ENCODE results near the gene IFI6.

The IFI6 gene

GRCh38 chr1:27668808-27669723 lies 2.9 kb downstream of the IFI6 start:
- TF ChIP-seq TAF1 (IDR thresholded peaks at IDR 0.05; ENCODE audit: borderline replicate concordance, low read depth, low read length) (no peak), POLR2AphosphoS5 (IDR thresholded peaks at IDR 0.05; ENCODE audit: low read depth, low read length) (no peak), POLR2A (IDR thresholded peaks at IDR 0.05; ENCODE audit: low read depth, low read length) (no peak)
- DNase-seq (ENCODE audit: insufficient read length) = peak; percentile 72
- peak; percentile 94 for FAIRE-seq

DNA sequence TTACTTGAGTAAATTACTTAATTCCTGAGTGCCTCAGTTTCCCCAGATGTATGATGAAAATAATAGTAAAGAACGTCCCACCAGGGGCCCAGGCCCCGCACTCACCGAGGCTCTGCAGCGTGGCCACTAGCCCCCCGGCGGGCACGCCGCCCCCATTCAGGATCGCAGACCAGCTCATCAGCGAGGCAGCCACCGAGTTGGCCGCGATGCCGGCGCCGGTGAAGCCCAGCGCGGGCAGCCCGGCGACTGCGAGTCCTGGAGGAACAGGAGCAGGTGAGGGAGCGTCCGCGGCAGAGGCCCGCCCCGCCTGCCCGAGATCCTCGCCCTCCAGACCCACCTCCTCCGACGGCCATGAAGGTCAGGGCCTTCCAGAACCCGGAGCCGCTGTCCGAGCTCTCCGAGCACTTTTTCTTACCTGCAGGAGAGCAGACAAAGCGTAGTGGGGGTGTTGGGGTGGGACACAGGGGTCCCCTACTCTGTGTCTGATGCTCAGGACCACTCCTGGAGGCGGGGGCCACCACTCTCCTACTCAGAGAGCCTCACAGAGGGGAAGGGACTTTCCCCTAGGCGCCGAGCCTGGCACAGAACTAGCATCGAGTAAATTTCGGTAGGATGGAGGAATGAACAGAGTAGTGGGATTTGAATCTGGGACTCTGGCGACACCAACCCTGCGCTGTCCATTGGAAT lies 3.7 kb downstream of the IFI6 start:
- no peak for DNase-seq (ENCODE audit: insufficient read length)
- FAIRE-seq = no peak
- TF ChIP-seq TAF1 (IDR thresholded peaks at IDR 0.05; ENCODE audit: borderline replicate concordance, low read depth, low read length) (no peak), POLR2A (IDR thresholded peaks at IDR 0.05; ENCODE audit: low read depth, low read length) (no peak), POLR2AphosphoS5 (IDR thresholded peaks at IDR 0.05; ENCODE audit: low read depth, low read length) (no peak)

- no peak for FAIRE-seq
- no peak for DNase-seq (ENCODE audit: insufficient read length)
- no peak for TF ChIP-seq TAF1 (IDR thresholded peaks at IDR 0.05; ENCODE audit: borderline replicate concordance, low read depth, low read length)
- no peak for TF ChIP-seq POLR2AphosphoS5 (IDR thresholded peaks at IDR 0.05; ENCODE audit: low read depth, low read length)
- no peak for TF ChIP-seq POLR2A (IDR thresholded peaks at IDR 0.05; ENCODE audit: low read depth, low read length)
Measured at GRCh38 chr1:27666791-27667254, 5.2 kb downstream of the IFI6 start.

DNA sequence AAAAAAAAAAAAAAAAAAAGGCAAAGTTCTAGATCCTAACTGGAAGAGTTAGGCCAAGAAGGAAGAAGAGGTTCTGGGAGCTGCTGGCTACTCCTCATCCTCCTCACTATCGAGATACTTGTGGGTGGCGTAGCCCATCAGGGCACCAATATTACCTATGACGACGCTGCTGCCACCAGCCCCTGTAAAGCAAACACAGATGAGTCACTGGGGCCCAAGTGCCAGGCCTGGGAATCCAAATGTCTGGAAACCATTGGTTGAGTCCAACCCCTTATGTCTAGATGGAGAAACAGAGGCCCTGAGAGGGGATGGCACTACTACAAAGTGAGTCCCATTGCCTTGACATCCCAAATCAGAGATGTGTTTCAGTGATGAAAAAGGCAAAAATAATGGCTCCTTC lies 5.7 kb downstream of the IFI6 start:
- no peak for FAIRE-seq
- TF ChIP-seq TAF1 (IDR thresholded peaks at IDR 0.05; ENCODE audit: borderline replicate concordance, low read depth, low read length) = no peak
- no peak for TF ChIP-seq POLR2A (IDR thresholded peaks at IDR 0.05; ENCODE audit: low read depth, low read length)
- TF ChIP-seq POLR2AphosphoS5 (IDR thresholded peaks at IDR 0.05; ENCODE audit: low read depth, low read length) = no peak
- DNase-seq (ENCODE audit: insufficient read length) = no peak

DNA sequence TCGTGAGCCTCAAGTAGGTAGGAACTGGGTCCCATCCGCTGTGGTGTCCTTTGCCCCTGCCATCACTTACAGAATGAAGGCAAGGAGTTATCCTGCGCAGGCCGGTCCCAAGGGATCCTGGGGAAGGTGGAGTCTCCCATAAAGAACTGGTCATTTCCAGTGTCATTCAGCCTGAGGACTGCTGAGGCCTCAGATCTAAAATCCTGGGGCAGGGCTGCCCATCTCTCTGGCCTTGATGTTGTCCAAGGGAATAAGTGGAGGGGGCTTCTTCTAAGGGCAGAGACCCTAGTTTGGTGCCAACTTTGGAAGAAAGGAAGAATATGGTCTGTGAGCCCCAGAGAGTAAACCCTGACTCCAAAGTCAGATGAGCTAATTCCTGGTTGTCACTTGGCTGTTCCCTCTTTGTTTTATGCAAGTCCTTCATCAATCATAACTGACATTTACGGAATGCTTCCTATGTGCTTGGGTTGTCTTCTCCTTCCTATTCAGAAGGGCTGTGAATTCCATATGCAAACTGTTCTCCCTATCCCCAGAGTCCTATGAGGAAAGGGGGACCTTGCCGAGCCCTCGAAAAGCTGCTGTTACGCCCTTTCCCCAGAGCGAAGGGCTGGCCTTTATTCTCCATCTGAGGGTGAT lies 6.9 kb downstream of the IFI6 start:
- TF ChIP-seq POLR2A (IDR thresholded peaks at IDR 0.05; ENCODE audit: low read depth, low read length) (no peak), TAF1 (IDR thresholded peaks at IDR 0.05; ENCODE audit: borderline replicate concordance, low read depth, low read length) (no peak), POLR2AphosphoS5 (IDR thresholded peaks at IDR 0.05; ENCODE audit: low read depth, low read length) (no peak)
- DNase-seq (ENCODE audit: insufficient read length) = no peak
- no peak for FAIRE-seq

DNA sequence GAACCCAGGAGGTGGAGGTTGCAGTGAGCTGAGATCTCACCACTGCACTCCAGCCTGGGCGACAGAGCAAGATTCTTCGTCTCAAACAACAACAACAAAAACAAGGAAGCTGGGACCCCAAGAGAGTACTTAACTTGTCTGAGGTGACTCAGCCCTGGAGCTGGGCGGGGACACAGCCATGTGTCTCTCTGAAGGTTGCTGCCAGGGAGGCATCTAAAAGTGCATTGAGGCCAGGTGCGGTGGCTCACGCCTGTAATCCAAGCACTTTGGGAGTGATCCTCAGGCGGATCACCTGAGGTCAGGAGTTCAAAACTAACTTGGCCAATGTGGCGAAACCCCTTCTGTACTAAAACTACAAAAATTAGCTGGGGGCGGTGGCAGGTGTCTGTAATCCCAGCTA lies 7.7 kb downstream of the IFI6 start:
- DNase-seq (ENCODE audit: insufficient read length) (no peak), FAIRE-seq (no peak)
- TF ChIP-seq TAF1 (IDR thresholded peaks at IDR 0.05; ENCODE audit: borderline replicate concordance, low read depth, low read length) (no peak), POLR2AphosphoS5 (IDR thresholded peaks at IDR 0.05; ENCODE audit: low read depth, low read length) (no peak), POLR2A (IDR thresholded peaks at IDR 0.05; ENCODE audit: low read depth, low read length) (no peak)

GRCh38 chr1:27662707-27663393 lies 9.1 kb downstream of the IFI6 start:
- TF ChIP-seq POLR2AphosphoS5 (IDR thresholded peaks at IDR 0.05; ENCODE audit: low read depth, low read length) (no peak), POLR2A (IDR thresholded peaks at IDR 0.05; ENCODE audit: low read depth, low read length) (peak; percentile 65; the same call in 1 of the 2 replicates)
- DNase-seq (ENCODE audit: insufficient read length) (peak; percentile 56), FAIRE-seq (peak; percentile 95)

DNA sequence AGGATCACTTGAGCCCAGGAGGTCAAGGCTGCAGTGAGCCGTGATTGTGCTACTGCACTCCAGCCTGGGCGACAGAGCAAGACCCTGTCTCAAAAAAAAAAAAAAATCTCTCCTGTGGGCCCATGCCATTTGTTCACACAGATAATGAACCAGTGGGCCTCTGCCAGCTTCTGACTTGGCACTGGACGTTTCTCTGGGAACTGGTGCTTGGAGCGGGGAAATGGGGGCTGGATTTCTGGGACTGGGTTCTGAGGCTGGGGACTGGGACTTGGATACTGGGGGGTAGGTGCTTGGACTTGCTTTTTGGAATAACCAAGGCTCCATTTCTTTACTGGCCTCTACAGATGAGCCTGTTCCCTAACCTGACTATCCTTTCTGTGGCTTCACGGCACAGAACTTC lies 9.7 kb downstream of the IFI6 start:
- TF ChIP-seq POLR2AphosphoS5 (IDR thresholded peaks at IDR 0.05; ENCODE audit: low read depth, low read length) = no peak
- TF ChIP-seq POLR2A (IDR thresholded peaks at IDR 0.05; ENCODE audit: low read depth, low read length) = no peak
- TF ChIP-seq TAF1 (IDR thresholded peaks at IDR 0.05; ENCODE audit: borderline replicate concordance, low read depth, low read length) = no peak
- DNase-seq (ENCODE audit: insufficient read length) = no peak
- no peak for FAIRE-seq

DNA sequence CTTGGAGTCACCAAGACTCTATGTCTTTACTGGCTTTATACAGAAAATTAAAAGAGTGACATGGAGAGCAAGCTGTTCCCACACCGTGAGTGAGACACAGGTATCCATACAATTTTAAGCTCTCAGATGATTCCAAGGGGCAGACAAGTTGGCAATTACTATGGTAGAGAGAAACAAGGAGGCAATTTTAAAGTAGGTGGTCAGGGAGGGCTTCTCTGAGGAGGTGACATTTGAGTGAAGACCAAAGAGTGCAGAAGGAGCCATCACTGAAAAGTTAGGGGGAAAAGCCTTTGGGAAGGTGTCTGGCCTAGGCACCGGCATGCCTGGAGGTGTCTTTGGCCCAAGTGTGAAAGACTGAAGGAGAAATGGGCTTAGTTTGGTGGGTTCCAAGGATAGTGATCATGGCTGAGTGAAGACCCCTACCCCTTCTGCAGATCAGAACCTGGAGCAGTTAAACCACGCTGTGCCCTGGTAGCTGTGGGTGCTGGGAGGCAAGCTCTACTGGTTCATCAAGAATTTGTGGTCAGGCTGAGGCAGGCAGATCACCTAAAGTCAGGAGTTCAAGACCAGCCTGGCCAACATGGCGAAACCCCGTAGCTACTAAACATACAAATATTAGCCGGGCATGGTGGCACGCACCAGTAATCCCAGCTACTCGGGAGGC lies 10.4 kb downstream of the IFI6 start:
- no peak for FAIRE-seq
- no peak for DNase-seq (ENCODE audit: insufficient read length)
- TF ChIP-seq POLR2AphosphoS5 (IDR thresholded peaks at IDR 0.05; ENCODE audit: low read depth, low read length) (no peak), TAF1 (IDR thresholded peaks at IDR 0.05; ENCODE audit: borderline replicate concordance, low read depth, low read length) (no peak), POLR2A (IDR thresholded peaks at IDR 0.05; ENCODE audit: low read depth, low read length) (no peak)

DNA sequence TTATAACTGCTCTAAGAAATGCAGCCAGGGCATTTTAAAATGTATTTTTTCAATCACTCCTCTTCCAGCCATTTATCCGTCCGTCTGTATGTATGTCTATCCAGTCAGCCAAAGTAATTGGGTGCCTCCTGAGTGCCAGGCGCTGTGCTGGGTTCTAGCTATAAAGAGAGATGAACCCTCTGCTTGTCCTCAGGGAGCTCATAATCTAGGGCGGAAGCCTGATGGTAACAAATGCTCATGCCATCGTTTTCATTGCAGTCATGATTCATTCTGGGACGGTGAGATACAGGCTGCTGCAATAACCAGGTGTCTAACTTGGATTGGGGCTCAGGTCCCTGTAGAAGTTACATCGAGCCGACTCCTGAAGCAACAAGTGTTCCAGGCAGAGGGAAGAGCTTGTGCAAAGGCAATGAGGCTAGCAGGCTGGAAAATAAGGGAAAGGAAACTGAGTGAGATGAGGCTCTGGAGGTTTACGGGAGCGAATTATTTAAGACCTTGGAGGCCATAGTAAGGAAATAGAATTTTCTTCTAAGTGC lies 11.6 kb downstream of the IFI6 start:
- no peak for FAIRE-seq
- DNase-seq (ENCODE audit: insufficient read length) = no peak
- TF ChIP-seq TAF1 (IDR thresholded peaks at IDR 0.05; ENCODE audit: borderline replicate concordance, low read depth, low read length) = no peak
- TF ChIP-seq POLR2A (IDR thresholded peaks at IDR 0.05; ENCODE audit: low read depth, low read length) = no peak
- TF ChIP-seq POLR2AphosphoS5 (IDR thresholded peaks at IDR 0.05; ENCODE audit: low read depth, low read length) = no peak
